GM19193 (cell line): Measurements from ENCODE around the gene PGBD5.

Source experiments
- POLR2A ChIP-seq: IDR thresholded peaks from 4 replicates; pipeline ENCODE4 v1.6.1; 2011; ENCODE audit not compliant: insufficient read depth, insufficient read length; ENCODE audit errors: extremely low read depth

Gene PGBD5

GRCh38 chr1:230427981-230428380 is 1.8 kb upstream of the PGBD5 start:
- TF ChIP-seq POLR2A = no peak

- no peak for TF ChIP-seq POLR2A
These were observed 1.2 kb upstream of the PGBD5 start for GRCh38 chr1:230427094-230427876.

- TF ChIP-seq POLR2A = no peak
These were observed 660 bp downstream of the PGBD5 start for GRCh38 chr1:230425252-230426091.

GRCh38 chr1:230424391-230425251 is 1.5 kb downstream of the PGBD5 start:
- TF ChIP-seq POLR2A = no peak

GRCh38 chr1:230423951-230424350 is 2.2 kb downstream of the PGBD5 start:
- no peak for TF ChIP-seq POLR2A

- TF ChIP-seq POLR2A = no peak
These were observed 2.9 kb downstream of the PGBD5 start for GRCh38 chr1:230423261-230423660.

GRCh38 chr1:230422221-230422981 is 3.7 kb downstream of the PGBD5 start:
- TF ChIP-seq POLR2A = no peak

GRCh38 chr1:230421481-230421880 is 4.7 kb downstream of the PGBD5 start:
- no peak for TF ChIP-seq POLR2A

GRCh38 chr1:230416430-230416829 is 9.7 kb downstream of the PGBD5 start:
- TF ChIP-seq POLR2A = no peak

- TF ChIP-seq POLR2A = no peak
These were observed 10.6 kb downstream of the PGBD5 start for GRCh38 chr1:230415405-230416132.

- no peak for TF ChIP-seq POLR2A
These were observed 11.4 kb downstream of the PGBD5 start for GRCh38 chr1:230414694-230415093.

GRCh38 chr1:230414102-230414501 is 12.0 kb downstream of the PGBD5 start:
- TF ChIP-seq POLR2A = no peak

GRCh38 chr1:230413061-230413460 is 13.1 kb downstream of the PGBD5 start:
- no peak for TF ChIP-seq POLR2A

GRCh38 chr1:230408971-230409370 is 17.2 kb downstream of the PGBD5 start:
- no peak for TF ChIP-seq POLR2A
